OCI-LY1 (cell line): Measurements from ENCODE around the gene NAALADL1.

Experiments
- H2AFZ ChIP-seq: fragments of 200-600 bp; sonication (generic), shearing (Covaris generic); 2 replicates; pipeline ENCODE4 v1.6.0; 2014; ENCODE audit warnings: antibody characterized with exemption, mild to moderate bottlenecking, low read length
- H3F3A ChIP-seq: fragments of 200-600 bp; sonication (generic), shearing (Covaris generic); 2 replicates; pipeline ENCODE4 v1.6.0; 2014; ENCODE audit warnings: mild to moderate bottlenecking, antibody characterized with exemption, low read length, moderate library complexity; ENCODE audit not compliant: insufficient read depth
- H3K27ac ChIP-seq: fragments of 200-600 bp; sonication (generic); 2 replicates; pipeline ENCODE4 v1.5.1; 2014; ENCODE audit warnings: low read length, mixed run types, mild to moderate bottlenecking, low read depth; ENCODE audit not compliant: poor library complexity, severe bottlenecking
- H3K27me3 ChIP-seq: fragments of 200-600 bp; sonication (generic); 2 replicates; pipeline ENCODE4 v1.6.0; 2014; ENCODE audit warnings: antibody characterized with exemption, mild to moderate bottlenecking, low read length, moderate library complexity; ENCODE audit not compliant: insufficient read depth
- H3K36me3 ChIP-seq: fragments of 200-600 bp; sonication (generic); 2 replicates; pipeline ENCODE4 v1.6.1; 2014; ENCODE audit warnings: mild to moderate bottlenecking, antibody characterized with exemption, low read length, moderate library complexity, mixed read lengths; ENCODE audit not compliant: insufficient read depth
- H3K4me1 ChIP-seq: fragments of 200-600 bp; sonication (generic); 2 replicates; pipeline ENCODE4 v1.5.1; 2014; ENCODE audit warnings: mild to moderate bottlenecking, low read length, moderate library complexity; ENCODE audit not compliant: insufficient read depth, severe bottlenecking
- H3K4me2 ChIP-seq: fragments of 200-600 bp; sonication (generic), shearing (Covaris generic); 2 replicates; pipeline ENCODE4 v1.6.1; 2014; ENCODE audit warnings: low read length
- H3K4me3 ChIP-seq: fragments of 200-600 bp; sonication (generic); 2 replicates; pipeline ENCODE4 v1.5.1; 2014; ENCODE audit warnings: low read length, low read depth, mild to moderate bottlenecking, mixed read lengths; ENCODE audit not compliant: poor library complexity, severe bottlenecking
- H3K79me2 ChIP-seq: fragments of 200-600 bp; shearing (Covaris generic); 2 replicates; pipeline ENCODE4 v1.6.1; 2016; ENCODE audit warnings: mixed run types, low read length, mixed read lengths; ENCODE audit not compliant: insufficient read depth
- H3K9ac ChIP-seq: fragments of 200-600 bp; sonication (generic), shearing (Covaris generic); 2 replicates; pipeline ENCODE4 v1.6.1; 2014; ENCODE audit warnings: mild to moderate bottlenecking, low read length, mixed read lengths
- H3K9me2 ChIP-seq: fragments of 200-600 bp; sonication (generic), shearing (Covaris generic); 2 replicates; pipeline ENCODE4 v1.6.1; 2014; ENCODE audit warnings: low read depth, mild to moderate bottlenecking, low read length, mixed read lengths
- H3K9me3 ChIP-seq: fragments of 200-600 bp; shearing (Covaris generic); 2 replicates; pipeline ENCODE4 v1.6.1; 2014; ENCODE audit warnings: low read length, mixed read lengths
- H4K20me1 ChIP-seq: fragments of 200-600 bp; sonication (generic), shearing (Covaris generic); 2 replicates; pipeline ENCODE4 v1.6.0; 2016; ENCODE audit warnings: mild to moderate bottlenecking, low read length; ENCODE audit not compliant: insufficient read depth
- CTCF ChIP-seq: fragments of 200-600 bp; sonication (generic), shearing (Covaris generic); IDR thresholded peaks from 2 replicates; pipeline ENCODE4 v1.5.1; 2017; ENCODE audit warnings: mild to moderate bottlenecking, antibody characterized with exemption, low read length, moderate library complexity, mixed read lengths
- EZH2 ChIP-seq: fragments of 200-600 bp; sonication (generic), shearing (Covaris generic); IDR thresholded peaks from 2 replicates; pipeline ENCODE4 v1.8.0; 2017; ENCODE audit warnings: borderline replicate concordance, mixed run types, mild to moderate bottlenecking, antibody characterized with exemption, low read length, moderate library complexity, mixed read lengths

Gene NAALADL1

GRCh38 chr11:65084598-65085375, 26.4 kb upstream of the NAALADL1 start:
- TF ChIP-seq CTCF (no peak), EZH2 (no peak)
- Histone ChIP-seq H2AFZ (no peak overlapping the region), H3K4me1 (peaks cover 38% of the 10 kb centered on the region), H3K9ac (peak overlapping the region; percentile 98), H3K4me3 (peak overlapping the region; percentile 97), H3K27me3 (no peaks in the 10 kb centered on the region), H3K36me3 (peaks cover 63% of the 10 kb centered on the region), H3K9me3 (no peaks in the 10 kb centered on the region), H3K4me2 (peak overlapping the region; percentile 98), H4K20me1 (no peaks in the 10 kb centered on the region), H3K79me2 (peaks cover 18% of the 10 kb centered on the region), H3F3A (no peaks in the 10 kb centered on the region), H3K9me2 (no peaks in the 10 kb centered on the region), H3K27ac (peak overlapping the region; percentile 51)

GRCh38 chr11:65083834-65084597, 25.7 kb upstream of the NAALADL1 start, which contains the start of the genes CDCA5 and ZFPL1:
Gene CDCA5 (minus strand): TSS chr11:65084040. CDS start chr11:65083978, 62 bp downstream.
Gene ZFPL1 (plus strand): TSS chr11:65084222. CDS start chr11:65084699, 477 bp downstream.
- Histone ChIP-seq H3K9me3 (no peaks in the 10 kb centered on the region), H3K9ac (peak within 1 kb of the TSS; percentile 98), H3K4me2 (peak within 1 kb of the TSS; percentile 98), H3K36me3 (peaks cover 68% of the 10 kb centered on the region), H4K20me1 (no peaks in the 10 kb centered on the region), H2AFZ (no peak within 1 kb of the TSS), H3K27me3 (no peaks in the 10 kb centered on the region), H3K79me2 (peaks cover 18% of the 10 kb centered on the region), H3K4me1 (peaks cover 42% of the 10 kb centered on the region), H3K4me3 (peak within 1 kb of the TSS; percentile 97), H3K27ac (peak within 1 kb of the TSS; percentile 62), H3K9me2 (no peaks in the 10 kb centered on the region), H3F3A (no peaks in the 10 kb centered on the region)
- TF ChIP-seq CTCF, result no peak
- TF ChIP-seq EZH2, result no peak

GRCh38 chr11:65083134-65083833, 24.9 kb upstream of the NAALADL1 start:
- Histone ChIP-seq H3K4me2 (peak overlapping the region; percentile 98), H3K4me1 (peaks cover 49% of the 10 kb centered on the region), H3K4me3 (peak overlapping the region; percentile 97), H3K36me3 (peaks cover 72% of the 10 kb centered on the region), H3K27me3 (no peaks in the 10 kb centered on the region), H3K27ac (peak overlapping the region; percentile 62), H3K9ac (peak overlapping the region; percentile 98), H3K9me2 (no peaks in the 10 kb centered on the region), H4K20me1 (no peaks in the 10 kb centered on the region), H3K9me3 (no peaks in the 10 kb centered on the region), H3K79me2 (peaks cover 18% of the 10 kb centered on the region), H2AFZ (no peak overlapping the region), H3F3A (no peaks in the 10 kb centered on the region)
- TF ChIP-seq CTCF (no peak), EZH2 (no peak)
